T-helper 2 cell treated with Interferon-gamma antibody and Interleukin-4, amounts not matched to agents 5 μg/mL and 100 μg/mL, for 36 hours (primary cell): ENCODE results near the gene ZFP3.
"Not testable (repeated sequence)": the region's sequence is repeated elsewhere in the genome, so short reads cannot be mapped to it uniquely, and the experiment has no call there.

ENCODE experiments used
- DNase-seq: peaks from one replicate; pipeline ENCODE4 v3.0.0; 2021; ENCODE audit warnings: low spot score
- H3K27ac Mint-ChIP-seq: one replicate; pipeline ENCODE4 v1.8.0; 2021; ENCODE audit warnings: mild to moderate bottlenecking, mixed read lengths
- H3K27me3 Mint-ChIP-seq: one replicate; pipeline ENCODE4 v1.8.0; 2021; ENCODE audit warnings: low read depth, mixed read lengths
- H3K36me3 Mint-ChIP-seq: one replicate; pipeline ENCODE4 v1.8.0; 2021; ENCODE audit warnings: low read depth, mixed read lengths
- H3K4me1 Mint-ChIP-seq: one replicate; pipeline ENCODE4 v1.8.0; 2021; ENCODE audit warnings: low read depth, mixed read lengths
- H3K4me3 Mint-ChIP-seq: one replicate; pipeline ENCODE4 v1.8.0; 2022; ENCODE audit warnings: mild to moderate bottlenecking, moderate library complexity, mixed read lengths
- H3K9me3 Mint-ChIP-seq: one replicate; pipeline ENCODE4 v1.8.0; 2021; ENCODE audit warnings: mixed read lengths

ZFP3 gene

DNA sequence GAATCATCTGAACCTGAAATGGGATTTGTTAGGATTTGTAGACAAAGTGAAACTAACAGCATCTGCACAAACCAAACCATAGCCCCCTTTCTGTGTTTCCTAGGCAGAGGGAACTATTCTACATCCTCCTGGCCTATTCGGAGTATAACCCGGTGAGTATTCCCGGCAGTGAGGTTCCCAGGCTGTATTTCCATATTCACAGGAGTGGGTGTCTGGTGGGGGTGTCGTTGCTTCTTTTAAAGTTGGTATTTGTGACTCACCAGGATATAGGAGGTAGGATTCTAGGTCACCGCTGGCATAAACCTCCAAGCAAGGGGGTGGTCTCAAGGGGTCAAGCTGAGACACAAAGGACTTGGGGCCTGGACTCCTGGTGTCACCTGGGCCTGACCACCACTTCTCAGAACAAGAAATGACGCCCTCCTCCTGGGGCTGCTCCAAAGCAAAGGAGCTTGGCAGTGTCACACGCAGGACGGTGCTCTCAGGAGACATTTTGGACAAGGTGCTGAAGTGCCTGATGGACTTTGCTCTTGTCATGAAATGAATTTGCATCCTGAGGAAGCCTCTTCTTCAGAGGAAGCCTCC lies 57.0 kb downstream of the ZFP3 start:
- H3K4me1 Mint-ChIP-seq, DNase-seq, H3K36me3 Mint-ChIP-seq, H3K9me3 Mint-ChIP-seq, H3K27me3 Mint-ChIP-seq, H3K27ac Mint-ChIP-seq, H3K4me3 Mint-ChIP-seq: not testable (repeated sequence)

DNA sequence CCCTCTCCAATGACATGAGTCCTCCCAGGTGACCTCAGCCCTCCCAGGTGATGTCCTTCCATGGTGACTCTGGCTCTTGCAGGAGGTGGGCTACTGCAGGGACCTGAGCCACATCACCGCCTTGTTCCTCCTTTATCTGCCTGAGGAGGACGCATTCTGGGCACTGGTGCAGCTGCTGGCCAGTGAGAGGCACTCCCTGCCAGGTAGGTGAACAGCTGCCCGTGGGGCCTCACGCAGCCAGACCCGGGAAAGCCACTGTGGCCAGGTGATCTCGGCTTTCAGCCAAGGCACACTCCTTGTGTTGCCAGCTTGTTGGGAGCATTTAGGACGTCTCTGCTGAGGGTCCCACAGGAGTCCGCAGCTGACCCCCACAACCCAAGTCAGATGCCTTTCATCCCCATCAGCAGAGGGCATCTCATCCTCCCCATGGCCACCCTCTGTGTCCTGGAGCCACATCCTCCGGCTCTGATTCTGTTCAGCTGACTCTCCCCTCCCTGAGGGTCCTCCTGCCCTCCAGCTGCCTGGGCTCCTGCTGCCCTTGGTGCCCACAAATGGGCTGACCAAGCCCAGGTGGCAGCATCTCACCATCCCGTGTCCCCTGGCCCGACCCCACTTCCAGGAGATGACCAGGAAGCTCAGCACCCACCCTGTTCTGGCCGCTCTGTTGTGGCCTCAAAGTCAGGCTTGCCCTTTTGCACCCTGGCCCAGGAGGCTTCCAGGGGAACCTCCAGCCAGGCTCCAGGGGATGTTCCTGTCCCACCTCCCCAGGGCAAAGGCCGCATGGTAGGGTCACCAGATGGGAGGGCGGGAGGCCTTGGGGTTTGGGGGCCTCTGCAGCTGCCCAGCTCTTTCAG lies 57.7 kb downstream of the ZFP3 start:
- Mint-ChIP-seq H3K4me3 (no peak overlapping the region), H3K9me3 (no peaks in the 10 kb centered on the region), H3K4me1 (no peaks in the 10 kb centered on the region), H3K36me3 (no peaks in the 10 kb centered on the region), H3K27ac (no peak overlapping the region), H3K27me3 (no peaks in the 10 kb centered on the region)
- no peak for DNase-seq

- not testable (repeated sequence) for H3K9me3 Mint-ChIP-seq, H3K4me1 Mint-ChIP-seq, H3K36me3 Mint-ChIP-seq, H3K27ac Mint-ChIP-seq, DNase-seq, H3K27me3 Mint-ChIP-seq, H3K4me3 Mint-ChIP-seq
Observed at GRCh38 chr17:5136580-5137412, 58.5 kb downstream of the ZFP3 start.

DNA sequence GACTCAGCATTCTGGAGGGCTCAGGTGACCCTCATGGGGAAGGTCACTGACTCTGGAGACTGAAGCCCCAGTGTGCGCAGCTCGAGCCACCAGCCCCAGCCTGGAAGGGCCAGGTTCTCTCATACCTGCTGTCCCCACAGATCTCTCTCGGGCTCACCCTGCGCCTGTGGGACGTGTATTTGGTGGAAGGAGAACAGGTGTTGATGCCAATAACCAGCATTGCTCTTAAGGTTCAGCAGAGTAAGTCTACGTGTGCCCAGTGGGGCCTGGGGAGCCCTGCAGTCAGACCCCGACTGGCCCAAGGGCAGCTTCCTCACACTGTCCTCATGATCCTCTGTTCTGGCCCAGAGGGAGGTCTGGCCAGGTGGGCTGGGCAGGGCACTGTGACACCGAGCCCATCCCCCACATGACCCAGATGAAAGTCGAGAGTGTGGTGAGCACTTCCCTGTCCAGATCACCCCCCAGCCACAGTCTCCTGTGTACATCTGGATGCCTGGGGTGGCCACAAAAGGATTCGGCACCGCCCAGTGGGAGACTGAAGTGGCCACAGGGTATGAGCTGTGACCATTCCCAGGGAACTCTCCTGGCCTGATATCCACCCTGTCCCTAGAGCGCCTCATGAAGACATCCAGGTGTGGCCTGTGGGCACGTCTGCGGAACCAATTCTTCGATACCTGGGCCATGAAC lies 59.4 kb downstream of the ZFP3 start:
- not testable (repeated sequence) for H3K4me1 Mint-ChIP-seq, DNase-seq, H3K27me3 Mint-ChIP-seq, H3K27ac Mint-ChIP-seq, H3K9me3 Mint-ChIP-seq, H3K4me3 Mint-ChIP-seq, H3K36me3 Mint-ChIP-seq

DNA sequence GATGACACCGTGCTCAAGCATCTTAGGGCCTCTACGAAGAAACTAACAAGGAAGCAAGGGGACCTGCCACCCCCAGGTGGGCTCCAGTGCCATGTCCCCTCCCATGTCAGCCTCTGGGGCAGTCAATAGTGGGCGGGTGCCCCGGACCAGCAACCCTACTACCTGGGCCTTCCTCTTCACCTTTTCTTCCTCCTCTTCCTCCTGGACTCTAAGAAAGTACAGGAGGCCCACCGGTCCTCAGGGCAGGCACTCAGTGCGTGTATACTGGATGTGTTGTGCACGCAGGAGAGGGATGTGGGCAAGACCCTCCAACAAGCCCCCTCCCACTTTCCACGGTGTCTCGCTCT lies 59.9 kb downstream of the ZFP3 start:
- H3K36me3 Mint-ChIP-seq, H3K27me3 Mint-ChIP-seq: not testable (repeated sequence)

GRCh38 chr17:5138616-5139457 lies 60.6 kb downstream of the ZFP3 start:
- H3K4me3 Mint-ChIP-seq: no peak overlapping the region

More for the DNA sequence above, 59.9 kb downstream of the ZFP3 start:
- H3K4me1 Mint-ChIP-seq, H3K27ac Mint-ChIP-seq, H3K9me3 Mint-ChIP-seq, H3K4me3 Mint-ChIP-seq, DNase-seq: not testable (repeated sequence)

DNA sequence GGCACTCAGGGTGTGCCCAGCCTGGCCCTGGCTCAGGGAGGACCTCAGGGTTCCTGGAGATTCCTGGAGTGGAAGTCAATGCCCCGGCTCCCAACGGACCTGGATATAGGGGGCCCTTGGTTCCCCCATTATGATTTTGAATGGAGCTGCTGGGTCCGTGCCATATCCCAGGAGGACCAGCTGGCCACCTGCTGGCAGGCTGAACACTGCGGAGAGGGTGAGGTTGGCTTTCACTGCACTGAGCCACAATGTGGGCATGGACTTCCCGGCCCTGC lies 61.1 kb downstream of the ZFP3 start:
- Mint-ChIP-seq H3K4me3 (no peak overlapping the region), H3K27me3 (peaks cover 5% of the 10 kb centered on the region), H3K9me3 (no peaks in the 10 kb centered on the region)

More at GRCh38 chr17:5138616-5139457, 60.6 kb downstream of the ZFP3 start:
- Mint-ChIP-seq H3K4me1 (no peaks in the 10 kb centered on the region), H3K36me3 (no peaks in the 10 kb centered on the region), H3K27ac (no peak overlapping the region), H3K9me3 (no peaks in the 10 kb centered on the region), H3K27me3 (peaks cover 3% of the 10 kb centered on the region)
- no peak for DNase-seq

DNA sequence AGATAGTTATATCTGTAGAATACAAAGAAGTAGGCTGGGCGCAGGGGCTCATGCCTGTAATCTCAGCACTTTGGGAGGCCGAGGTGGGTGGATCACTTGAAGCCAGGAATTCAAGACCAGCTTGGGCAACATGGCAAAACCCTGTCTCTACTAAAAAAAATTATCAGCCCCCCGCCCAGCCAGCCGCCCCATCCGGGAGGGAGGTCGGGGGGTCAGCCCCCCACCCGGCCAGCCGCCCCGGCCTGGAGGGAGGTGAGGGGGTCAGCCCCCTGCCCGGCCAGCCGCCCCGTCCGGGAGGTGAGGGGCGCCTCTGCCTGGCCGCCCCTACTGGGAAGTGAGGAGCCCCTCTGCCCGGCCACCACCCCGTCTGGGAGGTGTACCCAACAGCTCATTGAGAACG lies 64.6 kb downstream of the ZFP3 start:
- not testable (repeated sequence) for H3K4me3 Mint-ChIP-seq, H3K4me1 Mint-ChIP-seq, H3K9me3 Mint-ChIP-seq, H3K36me3 Mint-ChIP-seq, H3K27ac Mint-ChIP-seq, DNase-seq
- H3K27me3 Mint-ChIP-seq: peaks cover 20% of the 10 kb centered on the region

More for the DNA sequence above, 61.1 kb downstream of the ZFP3 start:
- Mint-ChIP-seq H3K27ac (no peak overlapping the region), H3K36me3 (no peaks in the 10 kb centered on the region), H3K4me1 (no peaks in the 10 kb centered on the region)
- no peak for DNase-seq
